Heart right ventricle (tissue), 16 donors: ENCODE results near the gene ZNF778. TPM values are rescaled to one million over a fixed set of nuclear protein-coding genes. Genes with fewer than 3 reads are reported as not detected.

Source experiments
- ATAC-seq, 8 donors: fragments of 200-7000 bp; cut with Tn5 transposase; one replicate each; pipeline ENCODE4 v1.9.1; 2020; ENCODE audit warnings: mild to moderate bottlenecking in 8 of 8, moderate library complexity in 8 of 8, moderate number of reproducible peaks in 1 of 8
- DNase-seq, 2 donors: peaks; one replicate each; pipeline ENCODE4 v3.0.0-alpha.2; 2020
- H3K27ac ChIP-seq, 10 donors: fragments of 200-600 bp; sonication (generic) in 2 of 10; one replicate each; pipeline versions ENCODE4 v1.5.0 to v1.8.0; 2020 to 2022; ENCODE audit warnings: mild to moderate bottlenecking in 3 of 10
- H3K27me3 ChIP-seq, 7 donors: fragments of 200-600 bp; one replicate each; pipeline ENCODE4 v1.8.0; 2021 to 2022; ENCODE audit warnings: mild to moderate bottlenecking in 2 of 7
- H3K36me3 ChIP-seq, 9 donors: fragments of 200-600 bp; sonication (generic) in 1 of 9; one replicate each; pipeline versions ENCODE4 v1.5.0 to v1.8.0; 2020 to 2022; ENCODE audit warnings: mild to moderate bottlenecking in 2 of 9
- H3K4me1 ChIP-seq, 9 donors: fragments of 200-600 bp; sonication (generic) in 1 of 9; one replicate each; pipeline versions ENCODE4 v1.5.0 to v1.8.0; 2020 to 2022; ENCODE audit warnings: mild to moderate bottlenecking in 4 of 9
- H3K4me3 ChIP-seq, 10 donors: fragments of 200-600 bp; sonication (generic) in 2 of 10; one replicate each; pipeline versions ENCODE4 v1.5.0 to v1.8.0; 2020 to 2022; ENCODE audit warnings: mild to moderate bottlenecking in 7 of 10, moderate library complexity in 2 of 10
- H3K9me3 ChIP-seq, 11 donors: fragments of 200-600 bp in 10 of 11; sonication (generic) in 2 of 11; one replicate each; pipeline versions ENCODE4 v1.5.0 to v1.8.0; 2013 to 2022; ENCODE audit warnings: mild to moderate bottlenecking in 2 of 11, control low read depth in 1 of 11, moderate library complexity in 1 of 11
- WGBS, 2 donors: extraction: QIAGEN DNeasy Blood & Tissue Kit; methylation state at CpG; one replicate each; pipeline ENCODE4 v1.1.7; 2013; ENCODE audit warnings: inconsistent platforms in 1 of 2; 5-methylcytosine and 5-hydroxymethylcytosine counted together
- intact Hi-C, 10 donors: fragments of 100-400 bp; cut with DNase I; formaldehyde crosslinking; loops; one replicate each; pipeline versions ENCODE4 v1.11.1 to v1.14.2; 2022
- polyA plus RNA-seq, 2 donors: library from polyadenylated mRNA; stranded (reverse); fragments of 200-250 nt; gene quantifications; one replicate each; pipeline ENCODE4 v1.2.3, GENCODE V29; 2013
- total RNA-seq, 10 donors: library from RNA; stranded (reverse); fragmentation: NEBNext Ultra II Directional in 3 of 10; extraction: Animal tissue kit (Norgen Biotek cat#: 25700) in 3 of 10; gene quantifications; one replicate each; pipeline versions ENCODE4 v1.2.1 to v1.2.4, GENCODE V29; 2021 to 2023
- TF ChIP-seq, protein P1 (sequence below), 9 donors: fragments of 200-600 bp; sonication (generic) in 2 of 9; IDR thresholded peaks; one replicate each; pipeline versions ENCODE4 v1.5.0 to v1.8.0; 2021 to 2022; ENCODE audit warnings: antibody characterized with exemption in 9 of 9, mild to moderate bottlenecking in 5 of 9, moderate library complexity in 1 of 9
- donor health status: Arrhythmogenic right ventricular cardiomyopathy.
- donor health status: ischemic (EF 13 %, LVEDD 7.1; RV severe dilation, severe dysfunction).
- donor health status: healthy with polysubstance abuse.
- donor health status: DM: no; HTN: yes; CAD: no.
- donor health status: DM: no; HTN: no; CAD: no.
- donor health status: ischemic (EF 25% LVEDD 6.9; RV normal size, moderate dysfunction).
- donor health status: ischemic (EF 25% LVEDD 5.7; RV mildly dilated, moderate dysfunction).
- donor health status: healthy.
- donor health status: DM: yes; HTN: yes; CAD: no.
- donor health status: Ischemic cardiomyopathy.
- donor health status: ischemic (EF 35%, LVEDD 5.7; RV mildly dilated, moderate dysfunction).
- donor health status: nonischemic (EF 11% LVEDD 7.7; RV severe dilation, severe dysfunction).
- donor health status: DM: yes; HTN: yes; CAD: no.
- donor health status: PGD.
- donor health status: ischemic (EF 29% LVEDD 5.4; RV normal size, mild dysfunction).
- donor health status: nonischemic (EF 23%, LVEDD 6.1; RV moderate dilation, normal function).

ZNF778 gene
- total and polyA plus RNA-seq, 12 donors: 1.7 to 11.3 (median 8.2) TPM

DNA sequence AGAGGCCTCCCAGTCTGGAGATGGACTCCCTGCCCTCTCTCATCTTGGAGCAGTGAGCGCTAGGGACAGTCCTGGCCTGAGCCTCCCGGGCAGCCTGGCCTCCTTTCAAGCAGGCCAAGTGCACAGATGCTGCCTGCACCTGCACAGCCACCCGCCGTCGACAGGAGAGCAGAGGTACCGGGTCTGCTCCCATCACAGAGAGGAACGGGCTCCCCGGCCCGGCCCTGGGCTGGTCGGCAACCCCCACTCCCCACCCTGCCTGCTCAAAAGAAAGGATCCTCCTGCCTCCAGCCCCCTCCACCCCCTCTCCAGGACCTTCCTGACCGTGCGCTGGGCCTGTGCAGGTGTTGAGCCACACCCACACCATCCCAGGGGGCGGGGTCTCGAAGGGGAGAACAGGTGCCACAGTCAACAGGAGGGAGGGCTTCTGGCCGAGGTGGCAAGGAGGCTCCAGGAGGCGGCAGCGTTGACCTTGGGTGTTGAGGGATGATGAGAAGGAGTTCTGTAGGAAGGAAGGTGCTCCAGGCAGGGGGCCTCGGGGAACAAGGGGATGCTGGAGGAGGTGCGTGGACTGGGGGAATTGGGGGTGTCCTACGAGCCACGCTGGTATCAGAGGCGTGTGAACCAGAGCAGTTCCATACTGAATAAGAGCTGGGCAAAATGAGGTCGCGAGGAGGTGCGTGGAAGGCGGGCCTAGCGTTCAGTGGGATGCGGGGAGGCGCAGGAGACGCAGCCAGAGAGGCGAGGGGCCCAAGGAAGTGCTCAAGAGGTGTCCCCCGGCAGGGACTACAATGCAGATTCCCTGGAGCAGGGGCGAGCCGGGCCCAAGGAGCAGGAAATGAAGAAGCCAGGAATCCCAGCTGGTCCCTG, 46.9 kb upstream of the ZNF778 start:
- 15 to 17% methylated on average over 34 of the region's 34 CpGs for WGBS, 2 donors

DNA sequence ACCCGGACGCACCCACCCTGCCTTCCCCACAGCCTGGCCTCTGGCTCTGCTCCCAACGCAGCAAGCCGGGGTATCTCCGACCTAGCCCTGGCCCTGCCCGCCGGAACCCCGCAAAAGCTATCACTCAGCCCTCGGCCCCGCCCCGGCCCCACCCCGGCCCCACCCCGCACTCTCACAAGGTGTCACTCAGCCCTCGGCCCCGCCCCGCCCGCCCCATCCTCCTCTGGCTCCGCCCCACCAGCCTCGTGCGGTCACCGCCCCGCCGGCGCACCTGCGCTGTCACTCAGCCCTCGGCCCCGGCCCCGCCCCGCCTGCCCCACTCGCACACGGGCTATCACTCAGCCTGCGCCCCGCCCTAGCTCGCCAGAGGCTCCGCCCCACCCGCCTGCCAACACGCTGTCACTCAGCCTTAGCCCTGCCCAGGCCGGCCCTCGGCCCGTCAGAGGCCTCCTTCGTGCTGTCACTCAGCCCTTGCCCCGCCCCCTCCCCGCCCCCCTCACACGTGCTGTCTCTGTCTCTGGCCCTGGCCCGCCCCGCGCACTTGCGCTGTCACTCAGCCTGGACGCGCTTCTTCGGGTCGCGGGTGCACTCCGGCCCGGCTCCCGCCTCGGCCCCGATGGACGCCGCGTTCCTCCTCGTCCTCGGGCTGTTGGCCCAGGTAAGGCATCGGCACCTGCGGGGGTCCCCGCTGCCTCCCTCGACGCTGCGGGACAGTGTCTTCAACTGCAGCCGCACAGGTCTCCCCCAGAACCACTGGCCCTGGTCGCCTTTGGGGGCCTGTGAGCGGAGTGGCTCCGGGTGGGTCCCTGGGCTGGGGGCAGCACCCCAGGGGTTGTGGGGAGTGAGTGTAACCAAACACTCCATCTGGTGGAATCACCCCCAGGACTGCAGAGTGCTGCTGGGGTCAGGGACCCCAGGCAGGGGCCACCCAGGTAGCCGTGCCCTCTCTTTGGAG, 46.0 kb upstream of the ZNF778 start, which contains the start of gene CDH15:
Gene CDH15 (plus strand): TSS at position 533 of the 955 bp plus-strand sequence. CDS start 84 bp downstream, at position 617.
- intact Hi-C loops: loop anchor here in 3 of 10 donors (5.0 to 10.0 kb wide), 3 partner anchors 354 to 359 kb away; partner anchors contain the start of gene APRT (in 2 of the 3)
- H3K4me1 ChIP-seq: peaks cover 0 to 25% (median 17%) of the 10 kb centered on the region in 9 donors
- peaks cover 14 to 73% (median 62%) of the 10 kb centered on the region in 7 donors for H3K27me3 ChIP-seq
- H3K9me3 ChIP-seq: no peaks in the 10 kb centered on the region
- H3K4me3 ChIP-seq: peak within 1 kb of the TSS in 9 of 10 donors; percentile 0 to 45 (median 31)
- ATAC-seq: peak; percentile 88 to 92 (median 92)
- WGBS, 2 donors: 7% methylated on average over 66 to 73 of the region's 74 CpGs
- H3K36me3 ChIP-seq: no peaks in the 10 kb centered on the region
- H3K27ac ChIP-seq: no peak within 1 kb of the TSS
- TF ChIP-seq, protein P1, sequence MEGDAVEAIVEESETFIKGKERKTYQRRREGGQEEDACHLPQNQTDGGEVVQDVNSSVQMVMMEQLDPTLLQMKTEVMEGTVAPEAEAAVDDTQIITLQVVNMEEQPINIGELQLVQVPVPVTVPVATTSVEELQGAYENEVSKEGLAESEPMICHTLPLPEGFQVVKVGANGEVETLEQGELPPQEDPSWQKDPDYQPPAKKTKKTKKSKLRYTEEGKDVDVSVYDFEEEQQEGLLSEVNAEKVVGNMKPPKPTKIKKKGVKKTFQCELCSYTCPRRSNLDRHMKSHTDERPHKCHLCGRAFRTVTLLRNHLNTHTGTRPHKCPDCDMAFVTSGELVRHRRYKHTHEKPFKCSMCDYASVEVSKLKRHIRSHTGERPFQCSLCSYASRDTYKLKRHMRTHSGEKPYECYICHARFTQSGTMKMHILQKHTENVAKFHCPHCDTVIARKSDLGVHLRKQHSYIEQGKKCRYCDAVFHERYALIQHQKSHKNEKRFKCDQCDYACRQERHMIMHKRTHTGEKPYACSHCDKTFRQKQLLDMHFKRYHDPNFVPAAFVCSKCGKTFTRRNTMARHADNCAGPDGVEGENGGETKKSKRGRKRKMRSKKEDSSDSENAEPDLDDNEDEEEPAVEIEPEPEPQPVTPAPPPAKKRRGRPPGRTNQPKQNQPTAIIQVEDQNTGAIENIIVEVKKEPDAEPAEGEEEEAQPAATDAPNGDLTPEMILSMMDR (IDR thresholded peaks at IDR 0.05): no peak
- peak; percentile 83 to 90 for DNase-seq

More for the DNA sequence above, 46.9 kb upstream of the ZNF778 start:
- TF ChIP-seq, protein P1 (IDR thresholded peaks at IDR 0.05): no peak
- peak overlapping the region in 9 of 10 donors; percentile 0 to 45 (median 31) for H3K4me3 ChIP-seq
- no peak overlapping the region for H3K27ac ChIP-seq
- H3K27me3 ChIP-seq: peaks cover 14 to 66% (median 59%) of the 10 kb centered on the region in 7 donors
- DNase-seq: no peak
- no peak for ATAC-seq
- H3K9me3 ChIP-seq: no peaks in the 10 kb centered on the region
- intact Hi-C loops: loop anchor here in 3 of 10 donors (5.0 to 10.0 kb wide), 3 partner anchors 353 to 358 kb away; partner anchors contain the start of gene APRT (in 2 of the 3)
- peaks cover 0 to 25% (median 17%) of the 10 kb centered on the region in 9 donors for H3K4me1 ChIP-seq
- no peaks in the 10 kb centered on the region for H3K36me3 ChIP-seq

DNA sequence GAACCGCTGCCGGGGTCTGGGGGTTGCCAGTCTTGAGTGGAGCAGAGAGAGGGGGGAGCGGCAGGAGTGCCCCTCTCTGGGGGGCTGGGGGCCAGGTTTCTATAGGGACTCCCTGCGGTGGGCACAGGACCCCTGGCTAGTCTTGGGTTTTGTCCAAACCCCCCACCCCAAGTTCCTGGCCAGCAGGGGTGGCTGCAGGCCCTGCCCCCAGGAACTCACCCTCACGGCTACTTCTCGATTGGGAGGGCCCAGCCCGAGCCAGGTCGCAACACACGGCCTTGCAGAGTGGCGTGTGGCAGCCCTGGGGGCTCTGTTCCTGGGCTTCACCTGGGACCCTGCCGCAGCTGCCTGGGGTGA, 45.4 kb upstream of the ZNF778 start:
- intact Hi-C loops: loop anchor here in 3 of 10 donors (5.0 to 10.0 kb wide), 3 partner anchors 355 to 360 kb away; partner anchors contain the start of gene APRT (in 2 of the 3)
- no peak for ATAC-seq
- H3K4me1 ChIP-seq: peaks cover 0 to 21% (median 16%) of the 10 kb centered on the region in 9 donors
- no peak overlapping the region for H3K4me3 ChIP-seq
- peaks cover 14 to 73% (median 59%) of the 10 kb centered on the region in 7 donors for H3K27me3 ChIP-seq
- H3K9me3 ChIP-seq: no peaks in the 10 kb centered on the region
- H3K36me3 ChIP-seq: no peaks in the 10 kb centered on the region
- TF ChIP-seq, protein P1 (IDR thresholded peaks at IDR 0.05): no peak
- no peak overlapping the region for H3K27ac ChIP-seq
- 77 to 88% methylated on average over 11 of the region's 11 CpGs for WGBS, 2 donors
- DNase-seq: no peak
